HTERT RPE-1 (cell line): ENCODE measurements around the gene ZNF532.

Experiments used
- in situ Hi-C: fragments of 300-500 bp; cut with MboI; formaldehyde crosslinking; loops from 4 replicates; pipeline ENCODE4 v1.14.3; 2020; ENCODE audit warnings: low sequenced_read_pairs

Gene ZNF532

GRCh38 chr18:59029663-59030429 is 165.2 kb downstream of the ZNF532 start:
- in situ Hi-C loops = no loop called here

GRCh38 chr18:59032308-59032707 is 167.6 kb downstream of the ZNF532 start:
- in situ Hi-C loops = no loop called here

DNA sequence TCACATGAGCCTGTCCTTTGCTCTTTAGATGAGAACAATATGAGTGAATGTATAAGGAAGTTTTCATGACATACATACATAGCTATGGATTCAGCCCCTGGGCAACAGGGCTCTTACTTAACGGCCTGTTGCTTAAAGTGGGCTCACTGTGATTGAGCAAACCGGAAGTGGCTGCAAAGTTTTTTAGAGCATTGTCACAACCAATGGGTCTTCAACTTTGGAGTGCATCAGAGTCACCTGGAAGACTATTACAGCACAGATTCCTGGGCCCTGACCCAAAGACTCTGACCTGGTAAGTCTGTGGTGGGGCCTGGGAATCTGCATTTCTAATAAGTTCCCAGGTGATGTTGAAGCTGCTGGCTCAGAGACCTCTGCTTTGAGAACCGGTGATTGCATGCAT is 168.7 kb downstream of the ZNF532 start:
- in situ Hi-C loops = no loop called here

DNA sequence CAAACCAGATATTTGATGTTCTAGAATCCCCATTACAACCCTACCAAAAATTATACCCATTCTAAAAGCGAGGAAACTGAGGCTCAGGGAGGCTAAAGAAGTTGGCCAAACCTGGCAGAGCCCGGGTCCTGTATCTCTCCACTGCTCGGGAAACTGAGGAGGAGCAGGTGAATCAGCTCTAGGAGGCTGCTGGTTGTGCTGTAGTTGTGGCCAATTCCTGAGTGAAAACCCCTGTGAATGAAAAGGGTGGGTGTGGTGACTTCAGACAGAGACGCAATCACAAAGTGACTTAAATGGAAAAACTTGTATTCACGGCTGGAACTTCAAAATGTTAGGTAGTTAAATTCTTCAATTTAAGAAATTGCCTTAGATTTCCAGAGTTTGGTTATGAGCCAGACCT is 169.3 kb downstream of the ZNF532 start:
- in situ Hi-C loops = no loop called here

- in situ Hi-C loops = no loop called here
Observed at GRCh38 chr18:59035591-59035990, 170.9 kb downstream of the ZNF532 start.
